NCI-H524 (cell line): ENCODE results near the gene GABRR1.
"Not testable (repeated sequence)": the region's sequence is repeated elsewhere in the genome, so short reads cannot be mapped to it uniquely, and the experiment has no call there.

Source experiments
- DNase-seq, 2 experiments: peaks; one replicate each; lab custom pipeline; 2025; lab: John Stamatoyannopoulos, UW

GABRR1 gene

GRCh38 chr6:89154131-89154530 lies 63.0 kb downstream of the GABRR1 start:
- DNase-seq = no peak

DNA sequence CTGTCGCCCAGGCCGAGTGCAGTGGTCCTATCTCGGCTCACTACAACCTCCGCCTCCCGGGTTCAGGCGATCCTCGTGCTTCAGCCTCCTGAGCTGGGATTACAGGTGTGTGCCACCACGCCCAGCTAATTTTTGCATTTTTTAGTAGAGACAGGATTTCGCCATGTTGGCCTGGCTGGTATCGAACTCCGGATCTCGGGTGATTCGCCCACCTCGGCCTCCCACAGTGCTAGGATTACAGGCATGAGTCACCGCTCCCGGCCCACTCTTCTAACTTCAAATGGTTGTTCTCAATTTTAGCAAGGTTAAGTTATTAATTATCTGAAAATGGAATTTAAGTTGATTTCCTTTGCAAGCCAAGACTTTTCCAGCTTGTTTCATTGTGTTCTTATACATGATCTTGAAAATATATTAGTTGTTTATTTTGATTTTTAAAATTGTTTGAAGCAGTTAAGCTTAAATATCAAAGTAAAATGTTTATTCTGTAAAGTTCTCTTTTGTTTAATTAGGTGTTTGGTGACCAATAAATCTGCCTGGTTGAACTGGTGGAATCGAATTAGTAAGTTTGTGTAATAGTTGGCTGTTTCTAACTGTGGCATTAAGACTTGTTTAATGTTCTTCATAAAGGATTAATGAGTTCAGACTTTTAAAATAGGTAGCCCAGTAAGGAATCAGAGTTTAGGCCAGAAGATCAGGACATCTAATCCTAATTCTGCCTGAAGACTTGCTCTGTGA lies 69.0 kb downstream of the GABRR1 start:
- DNase-seq = no peak

DNA sequence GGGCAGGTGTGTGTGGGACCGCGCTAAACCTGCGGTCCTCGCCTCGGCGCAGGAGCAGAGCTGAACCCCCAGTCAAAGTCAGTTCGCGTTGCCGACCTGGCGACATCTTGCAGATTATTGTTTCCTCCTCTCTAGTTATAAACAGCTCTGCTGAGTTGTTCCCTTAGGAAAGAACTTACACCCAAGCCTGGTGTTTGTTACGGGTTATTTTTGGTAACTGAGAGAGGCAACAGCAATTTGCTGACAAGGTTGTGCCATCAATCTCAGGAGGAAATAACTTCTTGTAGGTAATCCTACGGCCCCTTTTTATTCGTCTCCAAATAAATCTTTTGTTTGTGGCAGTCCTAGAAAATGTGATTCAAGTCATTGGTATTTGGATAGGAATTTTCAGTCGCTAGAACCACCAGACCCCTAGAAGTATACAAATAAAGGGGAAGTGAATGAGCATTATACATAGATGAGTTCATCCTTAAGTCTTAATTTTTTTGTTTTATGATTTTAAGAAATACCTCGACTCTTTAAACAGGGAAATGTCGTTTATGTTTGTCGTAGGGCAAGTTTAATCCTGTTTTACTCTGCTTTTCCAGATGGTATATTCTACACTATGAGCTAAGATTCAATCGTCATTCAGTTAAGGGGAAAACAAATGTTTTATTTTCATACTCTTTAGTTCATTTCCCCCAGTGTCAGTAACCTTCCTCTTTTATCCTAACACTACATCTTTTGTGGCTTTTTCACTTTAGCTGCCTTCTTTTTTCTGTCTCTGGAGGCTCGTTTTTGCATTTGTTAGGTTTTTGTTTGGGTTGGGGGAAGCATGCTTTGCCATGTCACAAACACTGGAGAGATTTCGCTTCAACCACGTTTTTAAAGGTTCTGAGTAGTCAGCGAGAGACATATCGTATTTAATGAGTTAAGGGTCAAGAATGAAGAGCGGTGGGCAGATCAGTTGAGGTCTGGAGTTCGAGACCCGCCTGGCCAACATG lies 70.1 kb downstream of the GABRR1 start:
- no peak for DNase-seq

DNA sequence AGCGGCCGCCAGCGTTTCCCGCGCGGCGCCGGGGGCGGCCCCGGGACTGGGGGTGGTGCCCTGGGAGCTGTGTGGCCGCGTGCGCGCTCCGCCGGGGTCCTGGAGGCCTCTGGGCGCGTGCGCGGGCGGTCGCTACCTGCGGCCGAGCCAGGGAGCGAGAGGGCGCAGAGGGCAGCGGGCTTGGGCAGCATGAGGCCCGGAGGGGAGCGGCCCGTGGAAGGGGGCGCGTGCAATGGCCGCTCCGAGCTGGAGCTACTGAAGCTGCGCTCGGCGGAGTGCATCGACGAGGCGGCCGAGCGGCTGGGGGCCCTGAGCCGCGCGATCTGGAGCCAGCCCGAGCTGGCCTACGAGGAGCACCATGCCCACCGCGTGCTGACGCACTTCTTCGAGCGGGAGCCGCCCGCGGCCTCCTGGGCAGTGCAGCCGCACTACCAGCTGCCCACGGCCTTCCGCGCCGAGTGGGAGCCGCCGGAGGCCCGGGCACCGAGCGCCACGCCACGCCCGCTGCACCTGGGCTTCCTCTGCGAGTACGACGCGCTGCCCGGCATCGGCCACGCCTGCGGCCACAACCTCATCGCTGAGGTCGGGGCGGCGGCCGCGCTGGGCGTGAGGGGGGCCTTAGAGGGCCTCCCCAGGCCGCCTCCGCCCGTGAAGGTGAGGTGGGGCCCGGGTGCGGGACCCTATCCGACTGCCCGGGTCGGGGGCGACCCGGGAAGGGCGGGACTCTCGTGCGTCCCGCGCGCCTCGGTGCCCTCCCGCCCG lies 71.0 kb downstream of the GABRR1 start, which contains the start of gene PM20D2:
Gene PM20D2, plus strand, starts transcription at position 100 of the 762 bp plus-strand sequence. Its CDS starts 90 bp downstream, at position 190.
- peak; percentile 59 to 79 for DNase-seq

- DNase-seq = peak in 1 of 2 experiments; percentile 68
Observed at GRCh38 chr6:89145091-89145955, 71.8 kb downstream of the GABRR1 start.

DNA sequence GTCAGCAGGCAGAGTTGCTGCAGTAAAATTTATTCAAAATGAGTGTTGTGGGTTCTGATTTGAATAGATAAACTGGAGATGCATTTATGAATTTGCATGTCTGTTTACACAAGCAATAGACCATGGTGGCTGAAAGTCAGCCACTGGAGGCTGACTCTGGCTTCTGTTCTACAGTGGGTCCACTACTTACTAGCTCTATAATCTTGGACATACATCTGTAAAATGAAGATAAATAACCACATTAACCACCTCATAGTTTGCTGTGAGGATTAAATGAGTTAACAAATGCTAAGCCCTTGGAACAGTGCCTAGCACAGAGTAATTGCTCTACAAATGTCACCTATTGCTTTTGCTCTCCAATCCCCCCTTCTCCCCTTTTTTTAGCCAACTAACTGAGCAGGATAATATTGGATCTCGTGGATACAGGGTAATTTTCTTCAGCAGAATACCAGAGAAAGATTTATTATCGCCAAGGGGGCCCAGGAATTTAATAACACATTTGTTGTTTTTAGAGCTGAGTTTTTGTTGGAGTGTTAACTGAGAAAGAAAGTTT lies 72.7 kb downstream of the GABRR1 start:
- DNase-seq = peak in 1 of 2 experiments; percentile 25

- DNase-seq = no peak
Observed at GRCh38 chr6:89140347-89141156, 76.6 kb downstream of the GABRR1 start.

DNA sequence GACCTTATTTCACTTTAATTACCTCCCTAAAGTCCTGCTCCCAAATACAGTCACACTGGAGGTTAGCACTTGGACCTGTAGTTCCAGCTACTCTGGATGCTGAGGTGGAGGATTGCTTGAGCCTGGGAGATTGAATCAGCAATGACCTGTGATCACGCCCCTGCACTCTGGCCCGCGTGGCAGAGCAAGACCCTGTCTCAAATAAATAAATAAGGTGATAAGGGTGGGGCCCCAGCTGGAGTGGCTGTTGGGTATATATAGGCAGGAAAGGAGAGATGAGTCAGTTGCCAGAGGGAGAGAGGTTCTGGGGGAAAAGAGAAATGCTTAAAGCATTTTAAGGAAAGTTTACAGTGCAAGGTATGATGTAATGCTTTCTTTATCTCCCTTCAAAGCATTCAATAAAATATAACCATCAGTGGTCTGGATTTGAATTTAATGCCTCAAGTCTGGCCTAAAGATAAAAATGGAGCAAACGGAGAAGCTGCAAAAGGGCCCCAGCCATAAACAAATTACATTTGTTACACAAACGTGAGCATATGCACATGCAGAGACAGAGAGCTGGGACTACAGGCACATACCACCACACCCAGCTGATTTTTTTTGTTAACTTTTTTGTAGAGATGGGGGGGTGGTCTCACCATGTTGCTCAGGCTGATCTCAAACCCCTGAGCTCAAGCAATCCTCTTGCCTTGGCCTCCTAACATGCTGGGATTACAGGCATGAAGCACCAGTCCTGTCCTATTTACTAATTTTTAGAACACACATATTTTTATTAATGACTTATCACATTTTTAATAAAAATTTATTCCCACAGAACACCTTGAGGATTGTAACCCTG lies 77.4 kb downstream of the GABRR1 start:
- no peak for DNase-seq

- DNase-seq = no peak
Observed at GRCh38 chr6:89138173-89138572, 79.0 kb downstream of the GABRR1 start.

DNA sequence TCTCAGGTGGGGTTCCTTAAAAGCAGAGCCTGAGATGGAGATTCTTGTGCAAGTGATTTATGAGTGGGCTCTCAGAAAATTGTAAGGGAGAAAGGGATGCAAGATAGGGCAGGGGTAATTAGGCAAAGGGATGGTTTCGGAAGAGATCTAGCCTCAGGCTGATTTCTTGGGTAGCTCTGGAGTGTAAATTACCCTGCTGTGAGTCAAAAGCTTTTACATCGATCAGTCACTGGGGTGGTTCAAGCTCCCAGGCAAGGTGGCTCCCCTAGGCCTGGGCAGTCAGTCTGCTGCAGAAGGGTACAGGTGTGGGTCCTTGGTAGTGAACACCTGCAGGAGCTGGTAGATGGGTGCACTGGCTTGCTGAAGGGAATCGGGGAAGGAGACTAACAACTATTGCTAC lies 82.4 kb downstream of the GABRR1 start:
- DNase-seq = no peak

DNA sequence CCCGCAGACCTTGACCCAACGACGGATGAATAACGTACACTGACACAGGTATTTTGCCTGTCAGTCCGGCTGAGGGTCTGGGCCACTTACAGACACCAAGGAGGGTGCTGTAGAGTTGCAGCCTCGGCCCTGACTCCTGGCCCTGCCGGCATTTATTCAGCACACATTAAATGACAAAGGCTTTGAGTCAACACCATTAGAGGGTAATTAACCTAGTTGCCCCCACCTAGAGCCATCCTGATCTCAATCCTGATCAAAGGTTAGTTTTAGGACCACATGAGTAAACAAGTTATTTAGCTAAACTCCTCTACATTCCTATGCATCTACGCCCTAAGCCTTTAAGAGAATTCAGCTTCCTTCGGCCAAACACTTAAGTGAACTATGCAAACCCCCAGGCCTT lies 83.2 kb downstream of the GABRR1 start:
- no peak for DNase-seq

- DNase-seq = no peak
Observed at GRCh38 chr6:89132057-89132456, 85.1 kb downstream of the GABRR1 start.

DNA sequence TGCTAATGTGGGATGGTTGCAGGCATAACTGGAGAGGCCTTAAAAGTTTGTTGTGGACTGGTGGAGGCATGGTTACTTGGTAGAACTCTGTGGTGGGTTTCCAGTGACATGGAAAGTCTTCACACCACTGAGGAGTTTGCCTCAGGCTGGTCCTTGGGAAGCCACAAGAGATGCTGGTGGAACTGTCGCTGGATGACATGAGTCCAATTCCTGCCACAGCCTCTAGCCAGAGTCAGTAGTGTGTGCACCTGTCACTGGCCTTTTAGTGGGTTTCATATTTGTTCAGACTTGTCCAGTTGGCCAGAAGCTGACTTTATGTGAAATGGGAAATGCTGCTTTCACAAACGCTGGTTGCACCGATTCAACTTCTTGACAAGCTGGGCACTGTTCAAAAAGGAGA lies 85.6 kb downstream of the GABRR1 start:
- DNase-seq = no peak

- not testable (repeated sequence) for DNase-seq
Observed at GRCh38 chr6:89128256-89128671, 88.9 kb downstream of the GABRR1 start.
